Stimulated activated CD8-positive, alpha-beta memory T cell treated with anti-CD3 and anti-CD28 coated beads, Interleukin-15, amount 100 ng/mL, for 48 hours (primary cell): Measurements from ENCODE around the gene LRRC8C.

Source experiments
- DNase-seq, 2 donors: peaks; one replicate each; pipeline ENCODE4 v3.0.0-alpha.2; 2020; ENCODE audit warnings: low read depth in 2 of 2

The LRRC8C gene

DNA sequence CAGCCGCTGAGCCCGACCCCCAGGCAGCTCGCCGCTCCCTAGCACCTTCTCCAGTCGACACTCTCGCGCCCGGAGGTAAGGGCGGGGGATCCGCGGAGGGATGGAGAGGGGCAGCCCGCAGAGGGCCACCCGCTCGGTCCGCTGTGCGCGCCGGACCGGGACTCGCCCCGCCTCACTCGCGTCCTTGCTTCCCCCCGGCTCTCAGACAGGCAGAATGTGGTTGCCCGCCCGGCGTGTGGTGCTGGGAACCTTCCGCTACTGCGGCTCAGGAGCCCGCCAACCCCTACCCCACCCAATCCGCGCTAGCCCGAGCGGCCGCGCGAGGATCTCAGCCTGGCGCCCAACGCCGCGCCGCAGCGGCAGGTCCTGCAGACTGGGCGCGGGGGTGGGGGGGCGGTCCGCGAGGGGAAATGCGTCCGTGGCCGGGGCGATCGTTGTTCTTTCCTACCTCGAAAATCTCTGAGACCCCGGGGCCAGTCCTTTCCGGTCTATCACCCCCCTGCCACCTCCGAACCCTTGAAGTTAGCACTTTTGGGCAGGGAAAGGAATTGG is 404 bp downstream of the LRRC8C start:
- peak in 1 of 2 donors; percentile 48 for DNase-seq

DNA sequence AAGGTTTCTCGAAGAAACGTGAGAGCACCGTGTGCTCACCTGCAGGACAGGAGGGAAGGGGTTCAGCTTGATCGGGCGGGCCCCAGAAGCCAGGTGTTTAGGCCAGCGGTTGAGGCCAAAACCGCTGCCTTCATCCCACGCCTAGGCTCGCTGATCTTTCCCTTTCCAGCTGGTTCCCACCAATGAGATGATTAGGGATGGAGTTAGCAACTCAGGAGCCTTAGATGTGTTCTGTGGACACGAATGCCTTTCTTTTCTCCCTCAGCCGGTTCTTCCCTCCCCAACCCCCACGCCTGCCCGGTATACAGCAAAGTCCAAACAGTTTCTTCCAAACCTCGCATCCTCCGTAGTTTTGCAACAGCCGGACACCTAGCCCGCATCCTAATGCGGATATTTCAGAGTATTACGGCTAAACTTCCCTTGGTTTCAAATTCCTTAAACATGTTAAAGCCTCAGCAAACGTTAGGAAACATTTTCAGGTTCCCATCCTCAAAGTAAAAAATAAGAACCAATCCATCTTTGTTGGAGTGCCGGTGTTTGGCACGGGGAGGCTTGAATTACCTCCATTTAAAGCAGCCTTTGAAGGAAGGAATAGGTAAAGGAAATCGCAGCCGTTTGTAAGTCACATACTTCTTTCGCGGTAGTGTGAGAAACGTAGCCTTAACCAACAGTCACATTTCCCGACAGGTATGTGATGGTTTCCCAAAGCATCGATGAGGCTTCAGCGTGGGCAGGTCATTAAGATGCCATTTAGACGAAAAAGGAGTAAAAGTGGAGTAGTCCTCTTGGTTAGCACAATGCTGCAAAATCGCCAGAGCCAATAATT is 1.1 kb downstream of the LRRC8C start:
- DNase-seq: no peak

DNA sequence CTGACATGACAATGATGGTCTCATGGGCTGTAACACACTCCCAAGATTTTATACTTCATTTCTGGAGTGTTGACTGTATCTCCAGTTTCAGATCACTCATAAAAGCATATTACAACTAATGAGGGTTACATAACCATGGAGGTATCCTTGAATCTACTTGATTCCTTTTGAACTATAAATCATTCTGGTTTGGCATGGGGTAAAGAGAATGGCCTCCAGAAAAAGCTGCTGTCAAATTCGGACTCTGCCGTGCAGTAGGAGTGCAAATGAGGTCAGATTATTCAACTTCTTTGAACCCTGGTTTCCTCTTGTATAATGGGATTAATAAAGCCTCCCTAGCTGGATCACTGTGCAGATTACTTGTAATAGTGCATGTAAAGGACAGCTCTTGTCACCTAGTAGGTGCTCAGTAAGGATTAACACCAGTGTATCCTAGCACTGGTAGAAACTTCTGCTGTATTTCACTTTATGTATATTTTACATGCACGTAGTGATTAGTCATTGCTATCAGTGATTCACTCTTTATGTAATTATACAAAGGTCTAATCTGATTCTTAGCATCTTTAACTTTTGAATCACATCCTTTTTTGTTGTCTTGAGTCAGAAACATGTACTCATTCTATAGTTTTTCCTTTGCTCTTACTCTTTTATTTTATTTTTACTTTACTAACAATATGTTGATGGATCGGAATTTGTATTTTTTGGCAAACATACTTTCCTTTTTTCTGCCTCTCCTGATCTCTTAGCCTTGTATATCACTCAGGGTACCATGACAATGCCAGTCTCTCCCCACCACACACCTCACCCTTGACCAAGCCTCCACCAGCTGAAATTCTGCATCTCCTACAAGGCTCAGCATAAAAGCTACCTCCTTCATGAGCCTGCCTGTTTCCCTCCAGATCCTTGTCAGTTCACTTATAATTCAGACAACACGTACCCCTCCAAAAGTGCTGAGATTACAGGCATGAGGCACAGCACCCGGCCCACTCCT is 3.2 kb downstream of the LRRC8C start:
- no peak for DNase-seq

DNA sequence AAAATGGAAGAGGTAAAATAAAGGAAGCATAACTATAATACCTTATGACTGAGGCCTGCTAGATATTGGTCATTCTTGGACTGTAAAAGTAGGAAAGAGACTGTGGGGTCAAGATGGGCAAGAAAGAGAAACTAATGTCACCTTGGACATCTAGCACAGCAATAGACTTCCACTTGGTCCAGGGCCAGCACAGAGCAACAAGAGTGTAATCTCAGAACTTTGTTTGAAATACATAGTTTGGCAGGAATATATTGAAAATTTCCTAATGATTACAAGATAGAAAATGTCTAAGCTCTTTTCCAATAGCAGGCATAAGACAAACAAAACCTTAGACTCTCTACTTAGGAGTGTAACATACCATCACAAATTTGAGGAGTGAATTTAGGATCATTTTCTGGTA is 4.6 kb downstream of the LRRC8C start:
- no peak for DNase-seq

DNA sequence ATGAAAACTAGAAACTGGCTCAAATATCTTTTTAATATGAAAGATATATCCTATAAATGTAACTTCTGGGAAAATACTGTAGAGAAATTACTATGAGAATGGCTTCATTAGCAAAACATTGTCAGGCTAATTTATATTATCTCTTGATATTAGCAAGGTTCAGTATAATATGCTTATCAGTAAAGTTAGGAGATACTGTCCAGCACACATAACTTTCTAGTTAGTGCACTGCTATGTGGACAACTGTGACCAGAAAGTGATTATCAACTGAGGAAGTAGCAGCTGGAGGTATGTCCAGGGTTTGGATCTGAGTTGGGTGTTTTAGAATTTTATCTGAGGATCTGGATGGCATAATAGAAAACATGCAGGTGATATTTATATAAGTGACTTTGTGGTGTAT is 7.5 kb downstream of the LRRC8C start:
- DNase-seq: no peak

DNA sequence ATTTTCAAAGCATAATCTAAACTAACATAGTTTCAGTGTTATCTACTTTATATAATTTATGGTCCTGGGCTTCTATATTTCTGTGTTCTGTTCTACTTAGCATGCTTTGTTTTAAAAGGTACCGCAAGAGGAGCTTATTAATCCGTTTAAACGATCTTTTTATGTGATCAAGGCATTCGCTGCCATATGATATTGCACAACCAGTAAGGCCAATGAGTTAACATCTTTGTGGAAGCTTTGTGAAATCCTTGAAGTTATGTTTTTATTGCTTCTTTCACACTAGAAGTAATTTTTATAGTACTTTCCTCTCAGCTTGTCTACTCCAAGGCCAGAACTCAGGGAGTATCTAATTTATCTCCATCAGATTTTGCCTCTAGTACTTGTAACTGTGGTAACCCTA is 8.9 kb downstream of the LRRC8C start:
- no peak for DNase-seq

DNA sequence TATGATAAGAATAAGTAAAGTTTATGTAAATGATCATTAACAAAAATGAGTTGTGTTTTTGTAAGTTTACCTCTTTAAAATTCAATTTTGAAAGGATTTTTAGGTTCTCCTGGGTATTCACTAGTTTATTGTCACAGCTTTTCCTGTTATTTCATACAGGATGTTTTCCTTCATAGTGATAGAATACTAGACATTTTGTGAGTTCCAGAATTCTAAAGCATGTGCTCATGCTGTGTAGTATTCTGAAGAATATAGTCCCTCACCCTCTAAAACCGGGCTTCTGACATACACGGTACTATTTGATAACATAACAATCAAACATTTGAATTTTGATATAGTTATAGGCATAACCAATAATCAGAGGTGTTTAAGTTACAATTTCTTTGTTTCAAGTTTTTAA is 10.7 kb downstream of the LRRC8C start:
- DNase-seq: no peak

DNA sequence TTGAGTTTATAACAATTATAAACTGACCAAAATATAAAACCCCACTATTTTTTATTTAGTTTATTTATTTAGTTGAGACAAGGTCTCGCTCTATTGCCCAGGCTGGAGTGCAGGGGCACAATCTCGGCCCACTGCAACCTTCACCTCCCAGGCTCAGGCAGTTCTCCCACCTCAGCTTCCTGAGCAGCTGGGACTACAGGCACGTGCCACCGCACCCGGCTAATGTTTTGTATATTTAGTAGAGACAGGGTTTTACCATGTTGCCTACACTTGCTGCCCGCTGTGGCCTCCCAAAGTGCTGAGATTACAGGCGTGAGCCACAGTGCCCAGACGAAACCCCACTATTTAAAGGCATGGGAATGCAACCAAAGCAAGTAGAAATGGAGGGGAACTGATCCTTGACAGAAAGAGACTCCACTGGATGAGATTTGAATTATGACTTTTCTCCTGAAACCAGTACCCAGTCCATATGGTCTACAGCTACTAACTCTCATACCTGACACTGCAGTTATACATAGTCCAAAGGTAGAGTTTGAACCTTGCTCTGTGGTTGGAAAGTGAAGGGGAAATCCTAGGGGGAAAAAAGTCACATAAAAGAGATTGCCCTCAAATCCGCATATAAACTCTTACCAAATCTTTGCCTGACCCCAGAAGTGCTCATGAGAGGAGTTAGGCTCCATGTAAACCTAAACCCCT is 11.3 kb downstream of the LRRC8C start:
- no peak for DNase-seq

DNA sequence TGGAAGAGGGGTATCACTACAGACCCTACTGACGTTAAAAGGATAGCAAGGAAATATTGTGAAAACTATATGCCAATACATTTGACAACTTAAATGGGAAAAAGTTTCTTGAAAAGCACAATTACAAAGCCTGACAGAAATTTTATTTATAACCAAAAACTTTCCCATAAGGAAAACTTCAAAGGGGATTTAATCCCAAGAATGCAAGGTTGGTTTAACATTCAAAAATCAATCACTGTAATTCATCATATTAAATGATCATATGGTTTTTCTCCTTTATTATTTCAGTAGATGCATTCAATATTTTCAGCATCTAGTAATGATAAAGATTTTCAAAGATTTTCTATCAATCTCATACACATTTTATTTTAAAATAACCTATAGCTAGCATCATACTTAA is 13.3 kb downstream of the LRRC8C start:
- DNase-seq: no peak

DNA sequence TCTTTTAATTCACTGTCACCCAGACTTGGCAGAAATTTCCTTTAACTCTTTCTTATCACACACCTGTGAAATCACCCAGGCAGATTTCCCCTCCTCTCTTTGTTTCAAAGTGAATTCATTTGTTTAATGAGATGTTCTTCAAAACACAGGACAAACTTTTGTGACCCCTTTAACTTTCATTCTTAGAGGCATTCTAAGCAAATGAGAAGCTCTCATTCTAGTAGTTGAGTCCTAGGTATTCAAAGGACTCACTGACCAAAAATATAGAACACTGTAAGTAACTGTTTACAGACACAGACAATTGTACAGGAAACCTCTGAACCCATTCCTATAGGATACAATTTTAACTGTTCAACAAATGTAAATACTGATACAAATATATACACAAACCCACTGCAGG is 16.9 kb downstream of the LRRC8C start:
- DNase-seq: no peak

DNA sequence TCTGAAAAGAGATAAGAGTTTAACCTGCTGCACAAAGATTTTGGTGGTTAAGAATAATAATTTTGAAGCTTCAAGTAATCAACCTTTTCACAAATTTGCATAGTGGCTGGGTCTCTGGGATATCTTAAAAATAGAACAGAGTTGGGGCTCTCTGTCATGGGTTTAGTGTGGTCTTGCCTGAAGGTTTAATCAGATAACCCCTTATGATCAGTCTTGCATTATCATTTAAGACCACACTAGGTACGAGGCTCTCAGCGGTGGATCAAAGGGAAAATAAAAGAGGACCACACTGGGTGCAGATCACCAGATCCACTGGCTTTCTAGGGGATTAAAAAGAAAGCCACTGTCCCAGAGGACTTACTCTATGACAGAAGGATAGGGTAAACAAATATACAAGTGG is 19.5 kb downstream of the LRRC8C start:
- no peak for DNase-seq

DNA sequence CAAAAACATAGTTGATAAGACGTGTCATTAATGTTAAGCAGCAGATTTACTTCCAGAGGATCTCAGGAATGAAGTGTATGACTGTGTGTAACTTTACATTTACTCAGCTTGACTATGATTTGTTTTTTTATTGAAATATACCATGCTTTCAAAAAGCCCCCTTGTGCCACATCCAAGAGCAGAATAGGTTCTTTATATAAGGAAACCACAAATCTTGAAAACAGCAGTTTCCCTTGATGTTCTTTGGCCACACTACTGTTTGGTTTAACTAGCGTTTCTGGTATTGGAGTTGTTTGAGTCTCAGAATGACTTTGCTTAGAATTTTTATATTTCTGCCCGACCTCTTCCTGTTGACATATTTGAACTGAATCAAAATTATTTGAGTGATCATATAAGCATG is 25.0 kb downstream of the LRRC8C start:
- DNase-seq: no peak

DNA sequence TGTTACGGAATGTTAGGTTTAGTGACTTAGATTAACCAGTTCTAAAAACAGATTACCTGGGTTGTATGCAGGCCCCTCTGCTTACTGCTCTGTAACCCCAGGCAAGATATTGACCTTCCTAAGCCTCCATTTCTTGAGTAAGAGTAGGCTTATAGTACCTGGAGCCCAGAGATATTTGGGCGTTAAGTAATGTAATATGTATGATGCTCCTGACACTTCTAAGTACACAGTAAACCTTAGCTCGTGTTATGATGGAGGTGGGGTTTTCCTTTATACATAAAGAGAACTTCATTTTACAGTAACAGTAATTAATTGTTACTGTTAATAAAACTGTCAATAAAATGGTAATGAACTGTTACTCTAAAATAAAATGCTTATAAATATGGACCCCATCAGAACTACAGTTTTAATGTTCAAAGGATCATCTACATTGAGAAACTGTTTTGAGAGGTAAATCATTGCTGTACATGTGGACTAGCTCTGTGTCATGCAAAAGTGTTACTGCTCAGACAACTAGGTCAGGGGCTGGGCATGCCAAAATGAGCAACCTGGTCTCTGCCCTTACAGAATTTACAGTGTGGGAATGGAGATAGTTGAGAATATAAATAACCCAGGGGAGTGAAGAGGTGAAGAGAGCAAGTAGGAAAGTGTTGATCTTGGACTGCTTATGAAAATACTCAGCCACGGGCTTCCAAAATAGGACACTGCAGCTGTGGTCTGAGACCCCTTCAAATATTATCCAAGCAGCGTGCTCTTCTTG is 26.6 kb downstream of the LRRC8C start:
- no peak for DNase-seq

DNA sequence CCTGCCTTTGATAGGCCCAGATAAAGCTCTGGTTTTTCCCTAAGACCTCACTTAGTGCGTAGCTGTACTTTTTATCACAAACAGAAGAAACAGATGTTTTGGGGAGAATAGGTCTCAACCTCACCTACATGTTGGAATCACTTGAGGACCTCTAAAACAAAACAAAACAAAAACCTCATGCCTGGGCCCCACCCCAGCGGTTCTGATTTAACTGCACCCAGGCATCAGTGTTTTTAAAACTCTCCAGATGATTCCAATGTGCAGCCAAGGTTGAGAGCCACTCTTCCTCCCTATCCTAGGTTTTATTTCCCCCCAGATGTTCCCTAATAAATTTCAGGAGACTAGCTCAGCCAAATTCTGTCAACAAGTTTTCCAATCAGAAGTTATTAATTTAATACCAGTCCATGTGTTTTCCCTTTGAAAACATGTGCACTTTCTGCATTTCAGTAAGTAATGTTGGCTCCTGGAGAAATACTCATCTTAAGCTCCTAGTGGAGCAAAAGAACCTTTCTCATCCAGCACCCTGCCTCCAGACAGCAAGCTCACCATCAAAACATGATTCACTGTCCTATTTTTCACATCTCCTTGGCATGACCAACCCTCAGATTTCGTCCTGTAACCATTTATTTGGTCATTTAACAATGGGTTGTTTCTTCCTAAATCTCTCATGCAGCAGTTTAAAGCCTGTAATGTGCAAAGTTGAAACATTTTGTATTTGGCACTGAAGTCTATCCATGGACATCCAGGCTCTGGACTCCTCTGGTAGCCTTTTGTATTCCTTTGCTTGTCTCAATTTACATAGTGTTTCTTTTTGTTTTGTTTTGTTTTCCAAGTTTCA is 27.5 kb downstream of the LRRC8C start:
- no peak for DNase-seq

DNA sequence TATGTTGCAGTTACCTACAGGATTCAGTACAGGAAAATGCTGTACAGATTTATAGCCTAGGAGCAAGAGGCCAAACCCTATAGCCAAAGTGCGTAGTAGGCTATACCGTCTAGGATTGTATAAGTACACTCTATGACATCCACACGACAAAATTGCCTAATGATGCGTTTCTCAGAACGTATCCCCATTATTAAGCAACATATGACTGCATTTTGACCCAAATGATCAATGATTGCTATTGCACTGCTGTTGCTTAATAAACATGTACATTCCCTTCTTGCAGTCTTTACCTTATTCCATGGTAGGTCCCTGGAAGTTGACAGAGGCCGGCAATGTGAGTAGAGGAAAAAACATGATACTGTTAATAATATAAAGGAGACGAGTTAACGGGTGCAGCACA is 33.0 kb downstream of the LRRC8C start:
- DNase-seq: no peak

DNA sequence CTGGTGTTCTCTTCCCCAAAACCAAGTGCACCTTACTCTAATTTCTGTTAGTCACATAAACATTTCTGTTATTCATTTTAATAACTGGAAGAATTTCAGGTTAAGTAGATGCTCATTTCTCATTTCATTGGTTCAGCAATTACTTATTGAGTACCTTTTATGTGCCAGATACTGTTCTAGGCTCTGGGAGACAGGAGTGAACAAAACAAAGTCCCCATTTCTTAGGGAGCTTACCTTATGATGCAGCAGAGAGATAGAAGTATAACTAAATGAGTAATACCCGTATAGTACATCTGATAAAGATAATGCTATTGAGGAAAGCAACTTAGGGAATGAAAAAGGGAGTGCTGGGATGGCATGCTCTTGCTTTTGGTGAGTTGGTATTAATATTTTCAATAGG is 33.7 kb downstream of the LRRC8C start:
- DNase-seq: no peak

DNA sequence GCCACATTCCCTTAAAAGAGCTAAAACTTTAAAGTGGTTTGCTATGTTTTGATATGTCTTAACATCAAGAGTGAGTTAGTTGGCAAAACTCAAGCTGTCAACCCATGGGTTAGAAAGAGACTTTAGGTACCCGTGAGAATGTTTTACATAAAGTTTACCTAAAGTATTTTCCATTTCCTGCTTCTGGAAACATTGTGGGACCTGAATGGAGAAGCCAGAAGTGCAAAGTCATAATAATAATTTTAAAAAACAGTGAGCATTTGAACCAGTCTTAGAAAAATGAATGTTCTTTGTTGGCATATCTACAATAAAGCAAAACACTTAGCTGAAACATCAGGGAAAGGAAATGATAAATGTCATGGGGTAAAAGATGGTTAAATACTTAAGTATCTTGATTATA is 34.8 kb downstream of the LRRC8C start:
- DNase-seq: no peak

DNA sequence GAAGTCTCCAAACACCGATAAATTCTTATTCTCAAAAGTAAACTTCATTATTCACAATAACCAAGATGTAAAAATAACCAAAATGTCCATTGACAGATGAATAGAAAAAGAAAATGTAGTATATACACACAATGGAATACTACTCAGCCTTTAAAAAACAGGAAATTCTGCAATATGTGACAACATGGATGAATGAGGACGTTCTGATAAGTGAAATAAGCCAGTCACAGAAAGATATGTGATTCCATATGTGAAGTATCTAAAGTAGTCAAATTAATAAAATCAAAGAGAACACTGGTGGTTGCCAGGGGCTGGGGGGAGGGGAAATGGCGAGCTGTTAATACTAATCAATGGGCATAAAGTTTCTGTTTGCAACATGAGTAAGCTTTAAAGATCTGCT is 36.0 kb downstream of the LRRC8C start:
- DNase-seq: no peak

DNA sequence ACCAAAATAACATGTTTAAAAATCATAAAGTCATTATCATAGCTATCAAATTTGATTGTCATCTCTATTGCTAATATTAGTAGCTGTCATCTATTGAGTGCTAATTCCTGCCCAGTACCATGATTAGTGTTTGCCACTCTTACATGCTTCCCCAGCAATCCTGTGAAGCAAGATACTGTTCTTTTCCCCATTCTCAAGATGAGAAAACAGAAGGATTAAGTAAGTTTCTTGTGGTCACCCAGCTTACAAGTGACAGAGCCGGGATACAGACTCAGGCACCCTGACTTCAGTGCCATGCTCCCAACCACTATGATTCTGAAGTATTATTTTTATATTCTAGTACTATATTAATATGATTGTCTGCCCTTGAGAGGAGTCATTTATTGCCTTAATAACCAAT is 36.5 kb downstream of the LRRC8C start:
- DNase-seq: no peak

DNA sequence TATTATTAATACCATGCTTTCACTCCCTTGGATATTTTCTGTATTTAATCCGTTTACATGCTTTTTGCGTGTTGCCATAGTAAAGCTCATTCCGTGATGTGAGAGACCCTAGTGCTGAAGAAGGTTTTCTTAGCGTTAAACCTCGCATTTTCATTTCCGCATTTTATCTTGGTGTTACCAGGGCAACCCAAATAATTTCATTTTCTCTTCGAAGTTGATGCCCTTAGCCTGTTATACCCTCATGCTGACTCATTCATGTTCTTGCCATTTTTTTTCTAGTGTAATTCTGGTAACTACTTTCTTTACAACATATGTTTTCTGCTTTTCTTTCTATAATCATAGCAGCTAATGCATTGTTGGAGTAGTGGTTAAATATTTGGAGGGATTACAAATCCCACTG is 37.2 kb downstream of the LRRC8C start:
- no peak for DNase-seq
